Endodermal cell (in vitro differentiated cells): Measurements from ENCODE around the gene C11orf16. TPM values are rescaled to one million over a fixed set of nuclear protein-coding genes. Genes with fewer than 3 reads are reported as not detected.

Source experiments
- DNase-seq: peaks from one replicate; pipeline ENCODE4 v3.0.0-alpha.2; 2017
- H3K27ac ChIP-seq: 2 replicates; pipeline ENCODE4 v1.5.1; 2013; ENCODE audit warnings: mild to moderate bottlenecking, low read depth, low read length, moderate library complexity
- H3K27me3 ChIP-seq: 2 replicates; pipeline ENCODE4 v1.6.1; 2013; ENCODE audit warnings: mild to moderate bottlenecking, low read length, moderate library complexity; ENCODE audit not compliant: insufficient read depth, control insufficient read depth, poor library complexity, severe bottlenecking
- H3K36me3 ChIP-seq: 2 replicates; pipeline ENCODE4 v1.7.0; 2013; ENCODE audit warnings: mild to moderate bottlenecking, low read length, moderate library complexity; ENCODE audit not compliant: control insufficient read depth, insufficient read depth
- H3K4me1 ChIP-seq: one replicate; pipeline ENCODE4 v1.7.0; 2013; ENCODE audit warnings: low read length; ENCODE audit not compliant: control insufficient read depth, insufficient read depth
- H3K4me3 ChIP-seq: 2 replicates; pipeline ENCODE4 v1.5.1; 2013; ENCODE audit warnings: mild to moderate bottlenecking, low read length, moderate library complexity
- H3K9ac ChIP-seq: 2 replicates; pipeline ENCODE4 v1.6.1; 2013; ENCODE audit warnings: mild to moderate bottlenecking, low read length, moderate library complexity; ENCODE audit not compliant: poor library complexity, severe bottlenecking; ENCODE audit errors: extremely low read depth
- H3K9me3 ChIP-seq: 2 replicates; pipeline ENCODE4 v1.6.1; 2013; ENCODE audit warnings: mild to moderate bottlenecking, low read length, moderate library complexity; ENCODE audit not compliant: control insufficient read depth
- H3K27ac Mint-ChIP-seq: 2 replicates; pipeline ENCODE4 v1.8.0; 2020; ENCODE audit warnings: mixed read lengths
- H3K27me3 Mint-ChIP-seq: 2 replicates; pipeline ENCODE4 v1.8.0; 2021; ENCODE audit warnings: mild to moderate bottlenecking, mixed read lengths; ENCODE audit not compliant: insufficient read depth
- H3K36me3 Mint-ChIP-seq: 2 replicates; pipeline ENCODE4 v1.8.0; 2020; ENCODE audit warnings: low read depth, mixed read lengths
- H3K4me1 Mint-ChIP-seq: 2 replicates; pipeline ENCODE4 v1.8.0; 2020; ENCODE audit warnings: mixed read lengths
- H3K4me3 Mint-ChIP-seq: 2 replicates; pipeline ENCODE4 v1.8.0; 2020; ENCODE audit warnings: mild to moderate bottlenecking, moderate library complexity, mixed read lengths
- H3K9me3 Mint-ChIP-seq: 2 replicates; pipeline ENCODE4 v1.8.0; 2020; ENCODE audit warnings: mild to moderate bottlenecking, mixed read lengths
- CTCF ChIP-seq: fragments of 200-600 bp; sonication (generic); conservative IDR thresholded peaks from 2 replicates; pipeline ENCODE4 v1.5.0; 2021; ENCODE audit warnings: antibody characterized with exemption, mild to moderate bottlenecking
- WGBS, 2 experiments: methylation state at CpG; one replicate each; pipeline versions ENCODE4 v1.1.5 to v1.1.7; 2013; ENCODE audit warnings: missing lambda C conversion rate in 2 of 2, mixed read lengths in 1 of 2; ENCODE audit not compliant: insufficient coverage in 1 of 2, insufficient read length in 1 of 2; 5-methylcytosine and 5-hydroxymethylcytosine counted together
- total RNA-seq, 2 donors: library from RNA; stranded (reverse); fragmentation: NEBNext Ultra II Directional in 1 of 2; extraction: Animal tissue kit (Norgen Biotek cat#: 25700) in 1 of 2; gene quantifications; 2 replicates in 1 of 2; 3 replicates in 1 of 2; pipeline ENCODE4 v1.2.1, GENCODE V29; 2021

Gene C11orf16
- total RNA-seq, 2 donors from 2014 or later: not detected

DNA sequence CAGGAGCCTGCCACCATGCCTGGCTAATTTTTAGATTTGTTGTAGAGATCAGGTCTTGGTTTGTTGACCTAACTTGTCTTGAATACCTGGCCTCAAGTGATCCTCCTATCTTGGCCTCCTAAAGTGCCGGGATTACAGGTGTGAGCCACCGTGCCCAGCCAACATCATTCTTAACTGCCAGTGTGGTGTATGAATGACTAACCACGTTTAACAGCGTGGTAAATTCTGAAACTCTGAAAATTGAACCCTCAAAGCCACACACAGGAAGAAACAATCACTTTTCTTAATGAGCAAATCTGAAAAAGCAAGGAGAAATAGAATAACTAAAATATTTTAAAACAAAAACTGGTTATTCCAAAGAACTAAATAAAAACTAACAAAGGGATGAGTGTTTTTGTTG, 24.1 kb upstream of the C11orf16 start:
- Histone ChIP-seq H3K9ac (no peak overlapping the region), H3K4me1 (no peaks in the 10 kb centered on the region), H3K9me3 (peaks cover 15% of the 10 kb centered on the region), H3K27me3 (no peaks in the 10 kb centered on the region), H3K36me3 (peaks cover 36% of the 10 kb centered on the region), H3K27ac (no peak overlapping the region), H3K4me3 (no peak overlapping the region)
- Mint-ChIP-seq H3K27me3 (no peaks in the 10 kb centered on the region), H3K9me3 (peaks cover 6% of the 10 kb centered on the region), H3K36me3 (peaks cover 40% of the 10 kb centered on the region), H3K4me1 (peaks cover 7% of the 10 kb centered on the region), H3K27ac (no peak overlapping the region), H3K4me3 (no peak overlapping the region)
- no peak for DNase-seq
- TF ChIP-seq CTCF: no peak
- 95 to 100% methylated on average over 2 to 4 of the region's 4 CpGs for WGBS, 2 experiments

- Histone ChIP-seq H3K9me3 (peaks cover 10% of the 10 kb centered on the region), H3K27ac (no peak overlapping the region), H3K4me1 (peaks cover 5% of the 10 kb centered on the region), H3K4me3 (no peak overlapping the region), H3K27me3 (no peaks in the 10 kb centered on the region), H3K36me3 (peaks cover 17% of the 10 kb centered on the region), H3K9ac (no peak overlapping the region)
- DNase-seq: no peak
- Mint-ChIP-seq H3K27me3 (no peaks in the 10 kb centered on the region), H3K27ac (peak overlapping the region; percentile 34), H3K4me1 (peaks cover 24% of the 10 kb centered on the region), H3K9me3 (no peaks in the 10 kb centered on the region), H3K36me3 (peaks cover 23% of the 10 kb centered on the region), H3K4me3 (no peak overlapping the region)
- TF ChIP-seq CTCF: no peak
- 79 to 90% methylated on average over 3 of the region's 3 CpGs for WGBS, 2 experiments
These were observed 16.1 kb upstream of the C11orf16 start for GRCh38 chr11:8948886-8949285.

DNA sequence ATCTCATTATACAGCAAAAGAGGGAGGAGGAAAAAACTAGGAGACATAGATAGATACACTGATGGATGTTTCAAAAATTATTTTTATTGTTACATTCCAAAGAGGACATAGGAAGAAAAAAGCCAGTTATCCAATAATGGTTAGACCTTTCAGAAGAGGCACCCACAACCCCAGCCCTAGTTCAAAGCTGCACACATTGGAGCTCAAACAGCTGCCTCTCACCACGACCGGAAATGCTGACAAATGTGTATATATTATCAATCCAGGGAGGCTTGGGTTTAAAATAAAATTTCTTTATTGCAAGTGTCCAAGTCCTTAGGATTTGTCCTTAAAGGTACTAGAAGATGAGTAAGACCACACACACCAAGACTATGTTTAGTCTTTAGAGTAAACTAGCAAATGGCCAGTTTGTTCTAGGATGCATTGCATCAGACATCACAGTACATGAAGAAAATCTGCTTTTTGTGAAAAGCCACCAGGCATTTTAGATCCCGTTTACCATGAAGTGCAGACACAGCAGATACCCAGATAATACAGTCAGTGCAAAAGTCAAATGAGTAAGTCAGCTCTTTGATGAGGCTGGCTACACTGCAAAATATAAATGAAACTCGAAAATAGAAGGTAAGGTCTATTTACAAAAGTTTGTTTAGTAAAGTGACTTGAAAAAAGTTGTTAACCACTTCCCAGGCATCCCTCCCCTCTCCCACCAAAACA, 14.6 kb upstream of the C11orf16 start:
- Histone ChIP-seq H3K4me1 (peaks cover 5% of the 10 kb centered on the region), H3K27me3 (no peaks in the 10 kb centered on the region), H3K9me3 (peaks cover 10% of the 10 kb centered on the region), H3K36me3 (peaks cover 2% of the 10 kb centered on the region), H3K27ac (no peak overlapping the region), H3K9ac (no peak overlapping the region), H3K4me3 (no peak overlapping the region)
- no peaks in the 10 kb centered on the region for H3K27me3 Mint-ChIP-seq
- H3K27ac Mint-ChIP-seq: no peak overlapping the region
- TF ChIP-seq CTCF: no peak
- H3K4me1 Mint-ChIP-seq: peaks cover 24% of the 10 kb centered on the region
- DNase-seq: no peak
- H3K36me3 Mint-ChIP-seq: peaks cover 10% of the 10 kb centered on the region
- WGBS, 2 experiments: 83 to 92% methylated on average over 1 to 4 of the region's 4 CpGs
- no peaks in the 10 kb centered on the region for H3K9me3 Mint-ChIP-seq
- no peak overlapping the region for H3K4me3 Mint-ChIP-seq
